T-helper 1 cell (primary cell): ENCODE data around the gene XBP1.
"Not testable (repeated sequence)": the region's sequence is repeated elsewhere in the genome, so short reads cannot be mapped to it uniquely, and the experiment has no call there.

ENCODE experiments used
- DNase-seq, 5 donors: peaks; one replicate each; pipeline ENCODE4 v3.0.0-alpha.2; 2012 to 2020

XBP1 gene

GRCh38 chr22:28791841-28792490, 8.4 kb downstream of the XBP1 start:
- DNase-seq: peak in 1 of 5 donors; percentile 26

DNA sequence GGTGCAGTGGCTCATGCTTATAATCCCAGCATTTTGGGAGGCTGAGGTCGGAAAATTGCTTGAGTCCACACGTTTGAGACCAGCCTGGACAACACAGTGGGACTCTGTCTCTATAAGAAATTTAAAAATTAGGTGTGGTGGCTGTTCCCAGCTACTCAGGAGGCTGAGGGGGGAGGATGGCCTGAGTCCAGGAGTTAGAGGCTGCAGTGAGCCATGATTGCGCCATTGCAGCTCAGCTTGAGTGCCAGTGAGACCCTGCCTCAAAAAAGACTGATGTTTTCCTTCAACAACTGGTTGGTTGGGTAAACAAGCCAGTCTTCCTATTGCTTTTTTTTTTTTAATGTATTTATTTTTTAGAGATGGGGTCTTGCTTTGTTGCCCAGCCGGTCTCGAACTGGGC, 9.2 kb downstream of the XBP1 start:
- DNase-seq: no peak

- DNase-seq: no peak
Measured at GRCh38 chr22:28788601-28789000, 11.8 kb downstream of the XBP1 start.

GRCh38 chr22:28783786-28784671, 16.3 kb downstream of the XBP1 start:
- no peak for DNase-seq

GRCh38 chr22:28780296-28780695, 20.1 kb downstream of the XBP1 start:
- no peak for DNase-seq

- no peak for DNase-seq
Measured at GRCh38 chr22:28779833-28780232, 20.5 kb downstream of the XBP1 start.

DNA sequence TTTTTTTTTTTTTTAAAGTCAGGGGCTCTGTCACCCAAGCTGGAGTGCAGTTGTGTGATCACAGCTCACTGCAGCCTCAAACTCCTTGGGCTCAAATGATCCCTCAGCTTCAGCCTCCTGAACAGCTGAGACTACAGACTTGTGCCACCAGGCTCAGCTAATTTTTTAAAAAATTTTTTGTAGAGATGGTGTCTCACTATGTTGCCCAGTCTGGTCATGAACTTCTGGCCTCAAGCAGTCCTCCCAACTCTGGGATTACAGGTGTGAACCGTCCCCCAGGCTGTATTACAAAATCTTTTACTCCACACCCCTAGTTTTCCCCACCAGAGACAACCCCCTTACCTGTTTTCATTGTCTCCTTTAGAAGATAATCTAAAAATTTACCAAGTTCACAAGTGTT, 26.0 kb downstream of the XBP1 start:
- DNase-seq: no peak

DNA sequence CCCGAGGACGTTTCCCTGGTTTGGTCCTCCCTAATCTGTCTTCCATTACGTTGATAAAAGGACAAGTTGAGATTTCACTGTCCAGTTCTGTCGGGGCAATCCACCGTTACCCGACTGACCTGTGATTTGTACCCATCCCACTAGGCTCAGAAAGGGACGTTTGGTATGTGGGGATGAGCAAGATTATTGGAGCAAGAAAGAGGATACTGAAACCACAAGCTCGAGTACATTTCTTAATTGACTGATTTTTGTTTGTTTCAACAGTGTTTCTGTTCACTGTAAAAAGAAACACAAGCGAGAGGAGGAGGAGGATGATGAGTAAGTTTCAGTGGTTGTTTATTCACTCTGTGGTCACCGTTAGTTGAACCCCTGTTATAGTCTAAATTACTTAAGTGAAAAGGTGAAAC, 26.9 kb downstream of the XBP1 start:
- DNase-seq: peak in 1 of 5 donors; percentile 60

DNA sequence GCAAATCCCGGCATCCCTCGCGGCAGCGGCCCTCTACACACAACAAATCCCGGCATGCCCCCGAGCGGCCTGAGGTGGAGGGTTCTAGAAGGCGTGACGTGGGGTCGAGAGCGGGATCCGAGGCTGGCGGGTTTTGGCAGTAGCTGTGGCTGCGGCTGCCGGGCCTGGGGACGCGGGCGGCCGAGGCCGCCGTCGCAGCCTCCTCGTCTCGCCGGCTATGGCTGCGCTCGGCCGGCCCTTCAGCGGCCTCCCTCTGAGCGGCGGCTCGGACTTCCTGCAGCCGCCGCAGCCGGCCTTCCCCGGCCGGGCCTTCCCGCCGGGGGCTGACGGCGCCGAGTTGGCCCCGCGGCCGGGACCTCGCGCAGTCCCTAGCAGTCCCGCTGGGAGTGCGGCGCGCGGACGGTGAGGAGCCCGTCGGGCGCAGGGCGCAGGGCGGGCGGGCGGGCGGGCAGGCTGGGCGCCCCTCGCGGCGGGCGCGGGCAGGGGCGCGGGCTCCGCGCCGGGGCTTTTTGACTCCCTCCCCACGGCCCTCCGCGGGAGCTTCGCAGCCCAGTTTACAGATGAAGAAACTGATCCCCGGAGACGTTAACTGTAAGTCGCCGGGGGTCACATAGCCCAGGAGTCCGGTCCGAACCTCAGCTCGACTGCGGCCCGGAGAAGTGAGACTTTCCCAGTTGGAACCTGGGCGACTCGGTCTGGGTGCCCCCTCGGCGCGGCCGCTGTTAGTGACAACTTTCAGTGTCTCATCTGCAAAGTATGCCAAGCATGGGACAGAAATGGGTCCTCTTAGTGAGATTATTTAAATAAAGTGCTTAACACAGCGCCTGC, 27.5 kb downstream of the XBP1 start, which contains the start of gene CCDC117:
CCDC117 (plus strand) TSS at position 63 of the 828 bp plus-strand sequence; CDS start at position 218, 155 bp downstream.
- peak; percentile 84 to 94 (median 89) for DNase-seq

- no peak for DNase-seq
Measured at GRCh38 chr22:28771195-28771791, 29.1 kb downstream of the XBP1 start.

- DNase-seq: no peak
Measured at GRCh38 chr22:28769394-28770085, 30.8 kb downstream of the XBP1 start.

GRCh38 chr22:28768701-28769393, 31.5 kb downstream of the XBP1 start:
- no peak for DNase-seq

DNA sequence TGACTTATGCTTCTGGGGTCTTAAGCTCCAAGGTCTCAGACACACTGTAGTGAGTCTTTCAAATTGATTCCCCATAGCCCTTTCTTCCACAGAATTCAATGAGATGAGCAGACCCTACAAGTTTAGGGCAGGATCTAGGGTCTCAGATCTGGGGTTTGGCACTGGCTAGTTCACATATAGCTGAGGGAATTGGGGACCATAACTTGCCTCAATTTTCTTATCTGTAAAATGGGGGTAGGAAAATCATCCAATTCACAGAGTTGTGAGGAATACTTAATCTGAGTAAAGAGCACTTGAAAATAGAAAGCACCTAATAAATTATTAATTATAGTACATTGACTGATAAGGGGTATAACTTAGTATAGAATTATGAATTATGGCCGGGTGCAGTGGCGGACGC, 33.7 kb downstream of the XBP1 start:
- DNase-seq: no peak

DNA sequence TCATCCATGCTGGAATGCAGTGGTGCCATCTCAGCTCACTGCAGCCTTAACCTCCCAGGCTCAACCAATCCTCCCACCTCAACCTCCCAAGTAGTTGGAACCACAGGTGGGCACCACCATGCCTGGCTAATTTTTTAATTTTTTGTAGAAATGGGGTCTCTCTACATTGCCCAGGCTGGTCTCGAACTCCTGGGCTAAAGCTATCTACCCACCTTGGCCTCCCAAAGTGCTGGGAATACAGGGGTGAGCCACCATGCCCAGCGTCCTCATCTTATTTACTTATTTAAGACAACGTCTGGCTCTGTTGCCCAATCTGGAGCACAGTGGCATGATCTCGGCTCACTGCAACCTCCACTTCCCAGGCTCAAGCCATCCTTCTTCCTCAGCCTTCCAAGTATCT, 38.4 kb downstream of the XBP1 start:
- not testable (repeated sequence) for DNase-seq

GRCh38 chr22:28761449-28761755, 39.0 kb downstream of the XBP1 start:
- DNase-seq: no peak

GRCh38 chr22:28759861-28760560, 40.4 kb downstream of the XBP1 start:
- DNase-seq: no peak

DNA sequence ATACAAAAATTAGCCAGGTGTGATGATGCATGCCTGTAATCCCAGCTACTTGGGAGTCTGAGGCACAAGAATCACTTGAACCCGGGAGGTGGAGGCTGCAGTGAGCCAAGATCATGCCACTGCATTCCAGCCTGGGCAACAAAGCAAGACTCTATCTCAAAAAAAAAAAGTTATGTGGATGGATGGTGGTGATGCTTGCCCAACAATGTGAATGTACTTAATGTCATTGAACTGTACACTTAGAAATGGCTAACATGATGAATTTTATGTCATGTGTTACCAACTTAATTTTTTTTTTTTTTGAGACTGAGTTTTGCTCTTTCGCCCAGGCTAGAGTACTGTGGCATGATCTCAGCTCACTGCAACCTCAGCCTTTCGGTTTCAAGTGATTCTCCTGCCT, 45.9 kb downstream of the XBP1 start:
- not testable (repeated sequence) for DNase-seq

DNA sequence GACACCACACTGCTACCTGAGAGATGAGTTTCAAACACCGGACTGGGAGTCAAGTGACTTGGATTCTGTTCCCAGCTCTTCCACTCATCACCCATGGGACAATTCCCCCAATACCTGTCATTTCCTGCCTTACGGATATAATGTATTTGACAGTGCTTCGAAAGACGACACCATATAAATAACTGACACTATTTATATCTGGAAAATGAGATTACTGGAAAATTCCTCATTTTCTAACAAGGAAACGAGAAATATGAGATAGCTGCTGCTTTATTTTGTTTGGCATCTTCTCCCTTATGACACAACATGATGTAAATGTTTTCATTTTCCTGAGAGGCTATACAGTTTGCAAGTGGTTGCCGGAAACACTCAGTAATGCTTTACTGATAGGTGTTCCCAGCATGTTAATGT, 49.9 kb downstream of the XBP1 start:
- DNase-seq: no peak
